Suppressor macrophage (primary cell): ENCODE data around the gene VSIG10L2.

ENCODE experiments used
- DNase-seq, 4 experiments: peaks; one replicate each; pipeline ENCODE4 v3.0.0-alpha.2; 2020 to 2022

VSIG10L2 gene

DNA sequence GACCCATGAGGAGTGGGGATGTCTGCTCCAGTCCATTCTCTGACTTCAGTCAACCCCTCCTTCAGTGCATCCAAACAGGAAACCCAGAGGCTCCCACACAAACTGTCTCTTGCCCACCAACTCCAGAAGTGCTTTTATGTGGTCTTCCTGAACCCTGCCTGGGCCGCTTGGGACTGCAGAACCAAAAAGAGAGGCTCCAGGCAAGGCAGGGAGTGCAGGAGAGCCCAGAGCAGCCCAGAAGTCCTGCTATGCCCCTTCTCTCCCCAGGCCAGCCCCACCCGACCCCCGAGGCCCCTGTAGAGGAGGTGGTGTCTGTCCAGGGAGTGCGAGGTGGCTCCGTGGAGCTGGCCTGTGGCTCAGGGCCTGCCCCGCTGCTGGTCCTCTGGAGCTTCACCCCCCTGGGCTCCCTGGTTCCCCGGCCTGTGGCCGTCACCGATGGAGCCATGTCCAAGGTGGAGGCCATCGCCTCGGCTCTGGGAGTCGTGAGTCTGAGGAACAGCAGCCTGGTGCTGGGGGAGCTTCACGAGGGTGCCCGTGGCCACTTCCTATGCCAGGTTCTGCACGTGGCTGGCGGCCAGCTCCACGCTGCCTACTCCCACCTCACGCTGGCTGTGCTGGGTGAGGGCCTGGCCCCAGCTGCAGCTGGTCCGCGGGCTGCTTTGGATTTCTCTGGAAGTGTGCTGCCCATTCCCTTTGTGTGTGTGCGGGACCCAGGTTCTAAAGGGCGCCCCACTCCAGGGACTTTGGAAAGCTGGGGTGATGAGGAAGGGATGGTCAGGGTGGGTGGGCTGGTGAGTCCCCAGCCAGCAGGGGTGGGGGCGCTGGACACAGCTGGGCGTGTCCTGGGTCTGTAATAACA, 1.8 kb downstream of the VSIG10L2 start:
- DNase-seq = no peak

DNA sequence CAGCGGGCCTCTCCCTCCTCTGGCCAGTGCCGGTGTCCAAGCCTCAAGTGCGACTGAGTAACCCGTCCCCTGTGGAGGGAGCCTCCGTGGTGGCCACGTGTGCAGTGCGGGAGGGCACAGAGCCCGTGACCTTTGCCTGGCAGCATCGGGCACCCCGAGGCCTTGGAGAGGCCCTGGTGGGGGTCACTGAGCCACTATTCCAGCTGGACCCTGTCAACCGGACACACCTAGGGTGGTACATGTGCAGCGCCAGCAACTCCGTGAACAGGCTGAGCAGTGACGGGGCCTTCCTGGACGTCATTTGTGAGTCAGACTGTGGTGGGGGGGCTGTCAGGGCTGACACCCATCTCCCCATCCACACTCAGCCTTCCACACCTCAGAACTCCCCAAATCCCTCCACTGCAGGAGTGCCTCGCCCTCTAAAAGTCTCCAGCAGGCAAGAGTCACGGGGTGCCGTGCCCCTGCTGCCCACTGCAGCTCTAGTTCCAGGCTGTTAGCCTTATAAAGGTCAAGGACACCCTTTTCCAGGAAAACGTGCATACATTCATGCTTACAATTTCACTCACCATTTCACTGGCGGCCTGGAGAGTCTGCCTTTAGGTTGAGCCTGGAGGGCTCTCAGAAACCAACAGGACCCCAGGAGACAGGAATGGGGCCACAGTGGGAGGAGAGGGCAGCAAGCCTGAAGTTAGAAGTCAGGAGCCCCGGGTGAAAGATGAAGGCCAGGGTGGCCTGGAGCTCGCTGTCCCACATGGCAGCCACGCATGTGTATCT, 2.6 kb downstream of the VSIG10L2 start:
- DNase-seq = no peak

DNA sequence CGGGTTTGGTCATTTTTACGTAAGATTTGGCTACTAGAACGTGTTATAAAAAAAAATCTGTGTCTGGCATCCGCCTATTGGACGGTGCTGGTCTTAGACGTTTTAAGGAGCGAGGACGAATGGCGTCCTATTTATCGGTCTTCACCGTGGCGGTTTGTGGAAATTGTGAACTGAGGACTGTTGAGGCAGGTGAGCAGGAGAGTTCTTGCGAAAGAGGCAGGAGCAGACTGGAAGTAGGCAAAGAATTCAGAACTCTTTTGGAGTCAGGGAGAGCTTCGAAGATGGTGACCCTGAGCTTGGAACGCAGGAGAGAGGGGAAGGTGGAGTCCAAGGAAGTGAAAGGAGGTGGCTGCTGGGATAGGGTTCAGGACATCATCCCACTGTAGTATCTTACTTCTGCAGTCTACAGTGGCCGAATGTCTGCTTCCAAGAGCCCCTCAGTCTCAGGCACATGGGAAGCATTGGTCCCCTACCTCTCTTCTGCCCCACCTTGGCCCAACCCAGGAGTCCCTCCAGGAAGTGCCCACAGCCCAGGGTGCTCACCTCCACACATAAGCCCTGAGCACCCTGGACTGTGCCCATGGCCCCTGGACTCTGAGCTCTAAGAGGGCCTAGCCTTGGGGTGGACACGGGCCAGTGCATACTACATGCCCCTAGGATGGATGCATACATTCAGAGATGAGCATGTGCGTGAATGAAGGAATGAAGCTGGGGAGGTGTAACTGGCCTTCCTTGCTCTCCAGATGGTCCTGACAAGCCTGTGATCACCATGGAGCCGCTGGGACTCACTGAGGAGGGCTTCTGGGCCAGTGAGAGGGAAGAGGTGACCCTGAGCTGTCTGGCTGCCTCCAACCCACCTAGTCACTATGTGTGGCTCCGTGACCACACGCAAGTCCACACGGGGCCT, 3.7 kb downstream of the VSIG10L2 start:
- DNase-seq = no peak

- no peak for DNase-seq
Measured at GRCh38 chr11:125950178-125950490, 4.3 kb downstream of the VSIG10L2 start.

DNA sequence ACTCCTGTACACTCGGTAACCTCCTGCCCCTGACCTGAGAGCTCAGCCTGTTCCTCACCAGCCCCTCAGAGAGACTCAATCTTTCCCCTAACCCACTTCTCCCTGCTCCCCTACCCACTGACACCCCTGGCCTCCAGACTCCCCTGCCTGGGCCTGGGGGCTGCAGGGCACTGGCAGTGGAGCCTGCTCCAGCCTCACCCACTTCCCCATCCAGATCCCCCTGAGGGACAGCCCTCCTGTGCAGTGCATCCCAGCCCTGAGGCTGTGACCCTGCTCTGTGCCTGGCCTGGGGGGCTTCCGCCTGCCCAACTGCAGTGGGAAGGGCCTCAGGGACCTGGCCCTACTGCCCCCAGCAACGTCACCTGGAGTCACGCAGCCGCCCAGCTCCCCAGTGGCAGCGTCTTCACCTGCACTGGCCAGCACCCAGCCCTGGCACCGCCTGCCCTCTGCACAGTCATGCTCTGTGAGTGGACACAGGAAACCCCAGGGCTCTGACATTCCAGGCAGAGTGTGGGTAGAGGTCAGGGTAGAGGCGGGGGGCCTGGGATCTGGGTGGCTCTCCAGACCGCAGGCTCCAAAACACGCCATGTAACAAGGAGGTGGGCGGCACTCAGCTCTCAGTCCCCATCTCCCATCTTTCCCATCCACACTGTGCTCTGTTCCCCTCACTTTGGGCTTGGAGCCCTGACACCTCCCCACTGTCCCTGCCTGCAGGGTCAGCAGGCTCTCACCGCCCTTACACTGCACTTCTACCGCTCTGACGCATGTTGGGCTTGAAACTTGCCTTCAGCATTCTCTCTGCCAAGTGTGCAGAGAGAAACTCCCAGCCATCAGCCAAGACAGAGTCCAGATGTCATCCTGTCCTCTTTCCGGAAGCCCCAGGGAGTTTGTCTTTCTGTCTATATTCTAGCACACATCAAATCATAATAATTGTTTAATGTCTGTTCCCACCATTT, 5.1 kb downstream of the VSIG10L2 start:
- DNase-seq = no peak

- no peak for DNase-seq
Measured at GRCh38 chr11:125951731-125952130, 5.9 kb downstream of the VSIG10L2 start.

DNA sequence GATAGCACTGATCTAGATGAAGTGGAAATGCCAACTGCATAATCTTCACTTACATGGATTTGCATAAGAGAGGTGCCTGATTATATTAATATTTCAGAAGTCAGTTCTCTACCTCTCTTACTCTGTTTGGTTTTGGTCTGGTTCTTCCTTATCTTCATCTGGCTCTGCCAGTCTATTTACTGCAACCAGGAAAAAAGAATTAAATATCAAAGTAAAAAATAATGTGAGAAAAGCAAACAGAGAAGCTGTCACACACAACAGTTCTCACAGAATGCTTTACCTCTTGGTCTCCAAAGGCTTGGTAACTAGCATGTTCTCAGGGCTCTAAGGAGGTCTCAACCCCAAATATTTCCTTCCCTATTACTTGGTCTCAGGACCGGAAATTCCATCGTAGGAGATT, 6.7 kb downstream of the VSIG10L2 start:
- no peak for DNase-seq

GRCh38 chr11:125952973-125953372, 7.1 kb downstream of the VSIG10L2 start:
- DNase-seq = no peak

- no peak for DNase-seq
Measured at GRCh38 chr11:125953401-125953935, 7.6 kb downstream of the VSIG10L2 start.

GRCh38 chr11:125954123-125954944, 8.5 kb downstream of the VSIG10L2 start:
- DNase-seq = no peak

GRCh38 chr11:125954945-125955640, 9.2 kb downstream of the VSIG10L2 start:
- DNase-seq = no peak

DNA sequence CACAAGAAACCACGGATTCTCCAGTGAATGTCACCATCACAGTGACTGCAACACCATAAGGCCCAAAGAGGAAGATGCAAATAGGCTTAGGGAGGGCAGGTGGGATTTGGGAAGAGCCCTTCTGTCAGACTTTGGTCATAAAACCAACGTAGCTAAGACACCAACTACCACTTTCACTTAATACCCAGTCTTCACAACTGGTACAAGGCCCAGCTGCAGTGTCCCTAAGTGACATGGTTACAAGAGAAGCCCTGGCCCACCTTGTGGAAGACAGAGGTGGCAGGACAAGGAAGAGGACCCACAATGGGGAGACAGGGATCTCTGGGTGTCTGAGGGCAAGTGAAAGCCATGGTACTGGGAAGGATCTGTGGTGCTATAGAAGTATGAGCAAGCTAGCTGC, 10.0 kb downstream of the VSIG10L2 start:
- no peak for DNase-seq

- no peak for DNase-seq
Measured at GRCh38 chr11:125956391-125957134, 10.7 kb downstream of the VSIG10L2 start.

GRCh38 chr11:125957618-125958332, 11.9 kb downstream of the VSIG10L2 start:
- no peak for DNase-seq

GRCh38 chr11:125958872-125959400, 13.1 kb downstream of the VSIG10L2 start:
- no peak for DNase-seq

GRCh38 chr11:125959511-125959910, 13.7 kb downstream of the VSIG10L2 start:
- DNase-seq = no peak

GRCh38 chr11:125959931-125960330, 14.1 kb downstream of the VSIG10L2 start:
- no peak for DNase-seq

DNA sequence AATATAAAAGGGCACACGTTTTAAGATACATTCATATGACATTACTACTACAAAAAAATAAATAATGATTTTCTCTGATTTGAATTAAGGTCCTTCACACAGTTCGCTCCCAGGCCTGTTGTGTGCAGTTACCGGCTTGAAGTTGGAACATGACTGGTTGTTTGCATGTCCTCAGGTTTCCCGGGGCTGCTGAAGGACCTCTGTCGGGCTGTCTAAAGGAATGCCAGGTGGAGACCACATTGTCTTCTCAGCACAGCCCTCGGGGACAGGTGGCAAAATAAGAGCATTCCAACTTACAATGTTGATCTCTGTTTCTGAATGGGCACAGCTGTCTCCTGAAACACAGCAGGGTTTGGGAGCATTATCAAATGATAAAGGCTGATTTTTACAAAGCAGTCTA, 14.9 kb downstream of the VSIG10L2 start:
- DNase-seq = no peak
